HFFc6 (cell line): ENCODE data around the gene RNASEH2A. TPM values are rescaled to one million over a fixed set of nuclear protein-coding genes. Genes with fewer than 3 reads are reported as not detected.
"Not testable (repeated sequence)": the region's sequence is repeated elsewhere in the genome, so short reads cannot be mapped to it uniquely, and the experiment has no call there.

ENCODE experiments used
- DNase-seq: peaks from one replicate; pipeline ENCODE4 v3.0.0-alpha.2; 2018
- H3K27ac Mint-ChIP-seq: 2 replicates; pipeline ENCODE4 v1.8.0; 2020; ENCODE audit warnings: mild to moderate bottlenecking, mixed read lengths
- H3K27me3 Mint-ChIP-seq: 2 replicates; pipeline ENCODE4 v1.8.0; 2021; ENCODE audit warnings: mild to moderate bottlenecking, moderate library complexity, mixed read lengths; ENCODE audit not compliant: insufficient read depth
- H3K36me3 Mint-ChIP-seq: 2 replicates; pipeline ENCODE4 v1.8.0; 2021; ENCODE audit warnings: low read depth, mixed read lengths
- H3K4me1 Mint-ChIP-seq: 2 replicates; pipeline ENCODE4 v1.8.0; 2020; ENCODE audit warnings: low read depth, mixed read lengths
- H3K4me3 Mint-ChIP-seq: 2 replicates; pipeline ENCODE4 v1.8.0; 2020; ENCODE audit warnings: mild to moderate bottlenecking, moderate library complexity, mixed read lengths
- H3K9me3 Mint-ChIP-seq: 2 replicates; pipeline ENCODE4 v1.8.0; 2020; ENCODE audit warnings: mild to moderate bottlenecking, mixed read lengths
- CTCF ChIP-seq: fragments of 200-600 bp; sonication (generic); IDR thresholded peaks from 2 replicates; pipeline ENCODE4 v1.5.0; 2021; ENCODE audit warnings: antibody characterized with exemption, mild to moderate bottlenecking
- total RNA-seq, 6 experiments: library from RNA; stranded (reverse); fragmentation: NEBNext Ultra II Directional; extraction: Animal tissue kit (Norgen Biotek cat#: 25700); gene quantifications; 2 replicates in 1 of 6; 3 replicates in 5 of 6; pipeline ENCODE4 v1.2.3, GENCODE V29; 2021

RNASEH2A gene
- total RNA-seq, 6 experiments from 2014 or later = 17.9 to 43.2 (median 37.7) TPM

GRCh38 chr19:12843999-12844732 is 37.8 kb downstream of the RNASEH2A start:
- no peaks in the 10 kb centered on the region for H3K36me3 Mint-ChIP-seq
- H3K27ac Mint-ChIP-seq = no peak overlapping the region
- H3K27me3 Mint-ChIP-seq = peaks cover 26% of the 10 kb centered on the region
- no peaks in the 10 kb centered on the region; the same call in 1 of the 2 replicates for H3K4me1 Mint-ChIP-seq
- H3K4me3 Mint-ChIP-seq = no peak overlapping the region
- no peak for DNase-seq
- H3K9me3 Mint-ChIP-seq = no peaks in the 10 kb centered on the region
- TF ChIP-seq CTCF = no peak

GRCh38 chr19:12846613-12847012 is 40.2 kb downstream of the RNASEH2A start:
- H3K4me3 Mint-ChIP-seq, H3K36me3 Mint-ChIP-seq: not testable (repeated sequence)
- peaks cover 24% of the 10 kb centered on the region for H3K27me3 Mint-ChIP-seq

DNA sequence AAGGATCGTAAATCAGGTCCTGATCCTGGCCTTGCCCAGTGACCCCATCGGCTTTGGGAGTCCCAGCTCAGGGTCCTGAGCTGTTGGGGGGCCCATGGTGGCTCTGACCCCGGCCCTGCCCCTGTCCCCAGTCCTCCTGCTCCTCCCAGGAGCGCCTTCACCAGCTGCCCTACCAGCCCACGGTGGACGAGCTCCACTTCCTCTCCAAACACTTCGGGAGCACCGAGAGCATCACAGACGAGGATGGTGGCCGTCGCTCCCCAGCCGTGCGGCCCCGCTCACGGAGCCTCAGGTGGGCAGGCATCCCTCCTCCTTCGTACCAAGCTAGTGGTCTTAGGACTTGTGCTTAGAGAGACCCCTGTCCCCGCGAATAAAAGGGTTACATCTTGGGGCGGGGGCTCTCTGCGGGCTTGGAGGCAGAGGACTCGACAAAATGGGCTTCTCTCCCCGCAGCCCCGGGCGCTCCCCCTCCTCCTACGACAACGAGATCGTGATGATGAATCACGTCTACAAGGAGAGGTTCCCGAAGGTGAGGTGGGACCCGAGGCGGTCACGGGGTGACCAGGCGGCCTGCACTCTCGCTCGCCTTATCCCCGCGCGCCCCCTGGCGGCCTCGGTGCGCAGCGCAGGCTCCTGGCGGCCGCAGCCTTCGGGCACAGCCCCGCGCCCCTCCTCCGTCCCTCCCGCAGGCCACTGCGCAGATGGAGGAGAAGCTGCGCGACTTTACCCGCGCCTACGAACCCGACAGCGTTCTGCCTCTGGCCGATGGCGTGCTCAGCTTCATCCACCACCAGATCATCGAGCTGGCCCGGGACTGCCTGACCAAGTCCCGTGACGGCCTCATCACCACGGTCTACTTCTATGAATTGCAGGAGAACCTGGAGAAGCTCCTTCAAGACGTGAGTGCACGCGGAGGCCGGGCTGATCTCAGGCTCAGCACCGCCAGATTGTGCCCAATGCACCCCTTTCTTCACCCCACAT is 41.1 kb downstream of the RNASEH2A start:
- peak; percentile 100 for TF ChIP-seq CTCF
- no peaks in the 10 kb centered on the region for H3K9me3 Mint-ChIP-seq
- peak overlapping the region; percentile 78 for H3K4me3 Mint-ChIP-seq

More at GRCh38 chr19:12846613-12847012, 40.2 kb downstream of the RNASEH2A start:
- H3K27ac Mint-ChIP-seq, H3K9me3 Mint-ChIP-seq, DNase-seq, H3K4me1 Mint-ChIP-seq: not testable (repeated sequence)

DNA sequence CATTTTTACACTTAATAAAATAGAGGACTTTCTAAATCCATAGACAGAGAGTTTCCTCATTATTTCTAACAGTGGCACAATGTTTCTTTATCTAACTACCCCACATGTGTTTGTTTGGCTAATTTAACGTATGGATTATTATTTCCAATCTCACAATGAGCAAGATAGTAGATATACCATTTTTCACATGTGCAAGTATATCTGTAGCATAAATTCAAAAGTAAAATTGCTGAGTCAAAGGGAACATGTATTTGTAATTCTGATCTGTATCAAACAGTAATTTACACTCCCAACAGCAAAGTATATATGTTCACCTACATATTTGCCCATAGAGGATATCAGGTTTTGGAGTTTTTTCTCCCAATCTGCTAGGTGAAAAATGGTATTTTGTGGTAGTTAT is 50.3 kb downstream of the RNASEH2A start:
- no peak for DNase-seq
- Mint-ChIP-seq H3K9me3 (peaks cover 3% of the 10 kb centered on the region; the same call in 1 of the 2 replicates), H3K27me3 (peaks cover 2% of the 10 kb centered on the region), H3K27ac (no peak overlapping the region), H3K4me3 (no peak overlapping the region), H3K4me1 (no peaks in the 10 kb centered on the region), H3K36me3 (no peaks in the 10 kb centered on the region)
- TF ChIP-seq CTCF = no peak

More for the DNA sequence above, 41.1 kb downstream of the RNASEH2A start:
- no peaks in the 10 kb centered on the region; the same call in 1 of the 2 replicates for H3K4me1 Mint-ChIP-seq
- peak; percentile 77 for DNase-seq
- no peaks in the 10 kb centered on the region for H3K36me3 Mint-ChIP-seq
- H3K27me3 Mint-ChIP-seq = peaks cover 22% of the 10 kb centered on the region
- H3K27ac Mint-ChIP-seq = no peak overlapping the region

- no peak for DNase-seq
- no peak for TF ChIP-seq CTCF
- no peak overlapping the region for H3K27ac Mint-ChIP-seq
- H3K27me3 Mint-ChIP-seq = peaks cover under 1% of the 10 kb centered on the region
- H3K36me3 Mint-ChIP-seq = no peaks in the 10 kb centered on the region
- no peak overlapping the region for H3K4me3 Mint-ChIP-seq
- H3K9me3 Mint-ChIP-seq = peaks cover 3% of the 10 kb centered on the region; the same call in 1 of the 2 replicates
- no peaks in the 10 kb centered on the region for H3K4me1 Mint-ChIP-seq
Measured at GRCh38 chr19:12858041-12858928, 51.9 kb downstream of the RNASEH2A start.
